Gastrocnemius medialis (tissue), 4 donors: Measurements from ENCODE around the gene LMO7.

Experiments used
- CTCF ChIP-seq, 5 experiments: fragments of 450-650 bp in 3 of 5; fragments of 200-600 bp in 2 of 5; sonication (generic) in 2 of 5; IDR thresholded peaks in 4 of 5; conservative IDR thresholded peaks in 1 of 5; 1 replicate in 4 of 5; 2 replicates in 1 of 5; pipeline ENCODE4 v1.5.1; 2016 to 2019; ENCODE audit warnings: antibody characterized with exemption in 5 of 5, mild to moderate bottlenecking in 3 of 5, moderate library complexity in 3 of 5
- POLR2A ChIP-seq, 2 donors: fragments of 450-650 bp; IDR thresholded peaks; one replicate each; pipeline ENCODE4 v1.6.1; 2017; ENCODE audit warnings: antibody characterized with exemption in 2 of 2, mild to moderate bottlenecking in 2 of 2, moderate library complexity in 2 of 2

- TF ChIP-seq CTCF (IDR thresholded peaks at IDR 0.05 in 4 of 5, conservative IDR thresholded peaks at IDR 0.05 in 1 of 5) (no peak), POLR2A (IDR thresholded peaks at IDR 0.05) (no peak)
Measured at GRCh38 chr13:75637181-75637750, 1.1 kb downstream of the LMO7 start.
